HEK293 (cell line): ENCODE measurements around the gene CNN2.

ENCODE experiments used
- IKZF3 ChIP-seq: fragments of 450-650 bp; IDR thresholded peaks from 2 replicates; pipeline ENCODE4 v1.5.0; 2018; ENCODE audit warnings: missing biosample characterization, mild to moderate bottlenecking, missing genetic modification characterization, moderate library complexity
- KLF9 ChIP-seq: fragments of 450-650 bp; formaldehyde crosslinking; IDR thresholded peaks from 2 replicates; pipeline ENCODE4 v1.5.1; 2016; ENCODE audit warnings: missing biosample characterization, missing genetic modification characterization, low read depth
- MEIS1 ChIP-seq: sonication (generic); formaldehyde crosslinking; IDR thresholded peaks from 2 replicates; pipeline ENCODE4 v1.8.1; 2022; ENCODE audit warnings: missing genetic modification reagents, mild to moderate bottlenecking, borderline replicate concordance
- PRDM1 ChIP-seq: fragments of 450-650 bp; formaldehyde crosslinking; IDR thresholded peaks from 2 replicates; pipeline ENCODE4; 2016; ENCODE audit warnings: missing biosample characterization, missing genetic modification characterization
- SCRT1 ChIP-seq: fragments of 450-650 bp; formaldehyde crosslinking; IDR thresholded peaks from 2 replicates; pipeline ENCODE4 v1.5.1; 2016; ENCODE audit warnings: missing biosample characterization, missing genetic modification characterization, borderline replicate concordance
- SCRT2 ChIP-seq: fragments of 450-650 bp; formaldehyde crosslinking; IDR thresholded peaks from 2 replicates; pipeline ENCODE4 v1.5.1; 2016; ENCODE audit warnings: missing biosample characterization, missing genetic modification characterization
- SETDB1 ChIP-seq: IDR thresholded peaks from one replicate; pipeline ENCODE4 v1.6.1; 2017; ENCODE audit warnings: mild to moderate bottlenecking, low read length, moderate library complexity, mixed read lengths; ENCODE audit not compliant: insufficient read length
- SP2 ChIP-seq: fragments of 450-650 bp; formaldehyde crosslinking; IDR thresholded peaks from 2 replicates; pipeline ENCODE4 v1.5.1; 2016; ENCODE audit warnings: missing biosample characterization, missing genetic modification characterization
- SP7 ChIP-seq: fragments of 450-650 bp; formaldehyde crosslinking; IDR thresholded peaks from 2 replicates; pipeline ENCODE4 v1.5.1; 2016; ENCODE audit warnings: missing biosample characterization, missing genetic modification characterization
- WT1 ChIP-seq: fragments of 450-650 bp; formaldehyde crosslinking; IDR thresholded peaks from 2 replicates; pipeline ENCODE4 v1.5.1; 2016; ENCODE audit warnings: missing biosample characterization, missing genetic modification characterization
- YY2 ChIP-seq: fragments of 450-650 bp; formaldehyde crosslinking; IDR thresholded peaks from 2 replicates; pipeline ENCODE4 v1.5.1; 2016; ENCODE audit warnings: missing biosample characterization, missing genetic modification characterization
- ZBTB11 ChIP-seq: fragments of 450-650 bp; formaldehyde crosslinking; conservative IDR thresholded peaks from 2 replicates; pipeline ENCODE4 v1.5.1; 2016; ENCODE audit warnings: low read depth, missing biosample characterization, missing genetic modification characterization
- ZBTB20 ChIP-seq: fragments of 450-650 bp; formaldehyde crosslinking; IDR thresholded peaks from 2 replicates; pipeline ENCODE4 v1.5.1; 2016; ENCODE audit warnings: missing biosample characterization, missing genetic modification characterization
- ZIC2 ChIP-seq: fragments of 450-650 bp; formaldehyde crosslinking; IDR thresholded peaks from 2 replicates; pipeline ENCODE4 v1.5.1; 2016; ENCODE audit warnings: missing biosample characterization, missing genetic modification characterization
- ZNF148 ChIP-seq: fragments of 450-650 bp; formaldehyde crosslinking; IDR thresholded peaks from 2 replicates; pipeline ENCODE4 v1.5.0; 2017; ENCODE audit warnings: missing biosample characterization, missing genetic modification characterization, borderline replicate concordance
- ZNF155 ChIP-seq: fragments of 450-650 bp; formaldehyde crosslinking; IDR thresholded peaks from 2 replicates; pipeline ENCODE4 v1.5.1; 2016; ENCODE audit warnings: missing biosample characterization, missing genetic modification characterization
- ZNF174 ChIP-seq: fragments of 450-650 bp; formaldehyde crosslinking; IDR thresholded peaks from 2 replicates; pipeline ENCODE4 v1.5.0; 2017; ENCODE audit warnings: missing biosample characterization, mild to moderate bottlenecking, missing genetic modification characterization
- ZNF274 ChIP-seq, 2 experiments: fragments of 200-500 bp in 1 of 2; fragments of 450-650 bp in 1 of 2; sonication (Bioruptor generic) in 1 of 2; formaldehyde crosslinking in 1 of 2; IDR thresholded peaks; 2 replicates each; pipeline versions ENCODE4 v1.5.1 to v1.6.1; 2014 to 2016; ENCODE audit warnings: borderline replicate concordance in 1 of 2, inconsistent platforms in 1 of 2, low read length in 1 of 2, missing biosample characterization in 1 of 2, missing genetic modification characterization in 1 of 2
- ZNF280D ChIP-seq: fragments of 450-650 bp; formaldehyde crosslinking; IDR thresholded peaks from 2 replicates; pipeline ENCODE4 v1.5.1; 2016; ENCODE audit warnings: missing biosample characterization, missing genetic modification characterization
- ZNF366 ChIP-seq: fragments of 450-650 bp; formaldehyde crosslinking; conservative IDR thresholded peaks from 2 replicates; pipeline ENCODE4 v1.5.1; 2016; ENCODE audit warnings: missing biosample characterization, missing genetic modification characterization
- ZNF391 ChIP-seq: fragments of 450-650 bp; formaldehyde crosslinking; IDR thresholded peaks from 2 replicates; pipeline ENCODE4 v1.5.1; 2016; ENCODE audit warnings: low read depth, missing biosample characterization, missing genetic modification characterization, borderline replicate concordance
- ZNF510 ChIP-seq: fragments of 450-650 bp; formaldehyde crosslinking; IDR thresholded peaks from 2 replicates; pipeline ENCODE4 v1.5.1; 2018; ENCODE audit warnings: mild to moderate bottlenecking, missing genetic modification characterization, missing biosample characterization; ENCODE audit not compliant: insufficient replicate concordance
- ZNF513 ChIP-seq: fragments of 450-650 bp; IDR thresholded peaks from 2 replicates; pipeline ENCODE4 v1.5.1; 2018; ENCODE audit warnings: missing biosample characterization, missing genetic modification characterization
- ZNF692 ChIP-seq: fragments of 450-650 bp; formaldehyde crosslinking; IDR thresholded peaks from 2 replicates; pipeline ENCODE4 v1.5.1; 2016; ENCODE audit warnings: missing biosample characterization, missing genetic modification characterization
- ZNF76 ChIP-seq: fragments of 450-650 bp; formaldehyde crosslinking; IDR thresholded peaks from 2 replicates; pipeline ENCODE4; 2016; ENCODE audit warnings: low read depth, missing biosample characterization, missing genetic modification characterization, borderline replicate concordance
- ZNF830 ChIP-seq: fragments of 450-650 bp; IDR thresholded peaks from 2 replicates; pipeline ENCODE4 v1.5.0; 2018; ENCODE audit warnings: missing biosample characterization, missing genetic modification characterization, low read depth, mild to moderate bottlenecking, moderate library complexity

Gene CNN2

GRCh38 chr19:1025960-1026782 is at the start of gene CNN2 (continued):
- TF ChIP-seq ZNF274 (IDR thresholded peaks at IDR 0.05; ENCODE audit: low read length) (no peak), ZNF274 (tag by site-specific recombination; IDR thresholded peaks at IDR 0.05; ENCODE audit: borderline replicate concordance) (no peak), ZNF510 (no peak), SETDB1 (no peak), ZNF692 (tag by site-specific recombination) (peak; percentile 19; the same call in 1 of the 2 replicates), YY2 (tag by site-specific recombination) (no peak), SCRT1 (tag by site-specific recombination) (no peak), SP2 (tag by site-specific recombination) (peak; percentile 55), MEIS1 (CRISPR knock-in tag) (no peak), WT1 (peak; percentile 36; the same call in 1 of the 2 replicates), ZIC2 (tag by site-specific recombination) (no peak), IKZF3 (peak; percentile 56), ZNF280D (tag by site-specific recombination) (no peak), ZNF174 (tag by site-specific recombination) (no peak), ZNF155 (tag by site-specific recombination) (no peak), SP7 (tag by site-specific recombination) (0 out of 2 replicates have a peak, but pooled peaks have one; percentile 6), ZNF391 (tag by site-specific recombination) (no peak), ZBTB20 (tag by site-specific recombination) (peak; percentile 56; the same call in 1 of the 2 replicates), ZNF366 (tag by site-specific recombination) (peak; percentile 87), ZNF830 (tag by site-specific recombination) (no peak), ZNF513 (tag by site-specific recombination) (no peak), SCRT2 (tag by site-specific recombination) (no peak), ZNF148 (no peak), ZNF76 (tag by site-specific recombination) (peak; percentile 21; the same call in 1 of the 2 replicates), PRDM1 (tag by site-specific recombination) (no peak), KLF9 (peak; percentile 48), ZBTB11 (tag by site-specific recombination) (no peak)
